Peyer's patch (tissue), 4 donors: ENCODE measurements around the gene NTF3.

Source experiments
- POLR2A ChIP-seq, 2 donors: fragments of 450-650 bp; IDR thresholded peaks; one replicate each; pipeline ENCODE4 v1.5.1; 2017; ENCODE audit warnings: antibody characterized with exemption in 2 of 2, mild to moderate bottlenecking in 2 of 2, moderate library complexity in 2 of 2
- TF ChIP-seq, protein P1 (sequence below), 6 experiments: fragments of 450-650 bp in 4 of 6; fragments of 200-600 bp in 2 of 6; sonication (generic) in 1 of 6; IDR thresholded peaks; one replicate each; pipeline ENCODE4 v1.5.1; 2017 to 2019; ENCODE audit warnings: antibody characterized with exemption in 6 of 6, mild to moderate bottlenecking in 3 of 6, moderate library complexity in 1 of 6

DNA sequence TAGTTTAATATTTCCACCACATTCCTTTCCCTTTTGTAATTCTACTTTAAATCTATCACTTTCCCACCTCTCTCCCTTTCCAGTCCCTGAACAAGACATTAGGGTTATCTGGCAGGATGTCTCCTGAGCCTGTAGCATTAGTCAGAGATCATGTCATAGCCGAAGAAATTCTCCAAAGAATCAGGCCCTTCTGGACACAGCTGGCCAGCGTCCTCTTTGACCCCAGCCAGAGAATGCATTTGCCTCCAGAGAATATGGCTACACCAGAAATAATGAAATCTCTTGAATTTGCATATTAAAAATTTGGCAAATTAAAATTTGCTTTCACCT lies 56.7 kb downstream of the NTF3 start:
- TF ChIP-seq, protein P1, sequence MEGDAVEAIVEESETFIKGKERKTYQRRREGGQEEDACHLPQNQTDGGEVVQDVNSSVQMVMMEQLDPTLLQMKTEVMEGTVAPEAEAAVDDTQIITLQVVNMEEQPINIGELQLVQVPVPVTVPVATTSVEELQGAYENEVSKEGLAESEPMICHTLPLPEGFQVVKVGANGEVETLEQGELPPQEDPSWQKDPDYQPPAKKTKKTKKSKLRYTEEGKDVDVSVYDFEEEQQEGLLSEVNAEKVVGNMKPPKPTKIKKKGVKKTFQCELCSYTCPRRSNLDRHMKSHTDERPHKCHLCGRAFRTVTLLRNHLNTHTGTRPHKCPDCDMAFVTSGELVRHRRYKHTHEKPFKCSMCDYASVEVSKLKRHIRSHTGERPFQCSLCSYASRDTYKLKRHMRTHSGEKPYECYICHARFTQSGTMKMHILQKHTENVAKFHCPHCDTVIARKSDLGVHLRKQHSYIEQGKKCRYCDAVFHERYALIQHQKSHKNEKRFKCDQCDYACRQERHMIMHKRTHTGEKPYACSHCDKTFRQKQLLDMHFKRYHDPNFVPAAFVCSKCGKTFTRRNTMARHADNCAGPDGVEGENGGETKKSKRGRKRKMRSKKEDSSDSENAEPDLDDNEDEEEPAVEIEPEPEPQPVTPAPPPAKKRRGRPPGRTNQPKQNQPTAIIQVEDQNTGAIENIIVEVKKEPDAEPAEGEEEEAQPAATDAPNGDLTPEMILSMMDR (IDR thresholded peaks at IDR 0.05), result no peak
- no peak for TF ChIP-seq POLR2A (IDR thresholded peaks at IDR 0.05)
